ENCODE measurements around the gene TMEM116.

The TMEM116 gene

GRCh38 chr12:111978545-111978944 lies 34.4 kb downstream of the TMEM116 start:
- POLR2A ChIA-PET, result no interaction called here
- CTCF ChIA-PET, result no interaction called here
- no peak for DNase-seq (ENCODE audit: extremely low spot score)
- TF ChIP-seq SP1 (IDR thresholded peaks at IDR 0.05) (no peak), PKNOX1 (IDR thresholded peaks at IDR 0.05) (no peak), HDGF (IDR thresholded peaks at IDR 0.05; ENCODE audit: borderline replicate concordance) (no peak), ZNF384 (IDR thresholded peaks at IDR 0.05) (no peak), ARNT (IDR thresholded peaks at IDR 0.05) (no peak), CTBP1 (IDR thresholded peaks at IDR 0.05; ENCODE audit: borderline replicate concordance) (no peak), FOXK2 (IDR thresholded peaks at IDR 0.05) (no peak), TARDBP (IDR thresholded peaks at IDR 0.05) (no peak), FOXM1 (IDR thresholded peaks at IDR 0.05; ENCODE audit: borderline replicate concordance) (no peak), L3MBTL2 (conservative IDR thresholded peaks at IDR 0.05) (no peak), ELF4 (IDR thresholded peaks at IDR 0.05) (no peak), LEF1 (IDR thresholded peaks at IDR 0.05; ENCODE audit: borderline replicate concordance) (no peak), BHLHE40 (IDR thresholded peaks at IDR 0.05; ENCODE audit: borderline replicate concordance) (no peak), FOXA1 (IDR thresholded peaks at IDR 0.05) (no peak), NFRKB (IDR thresholded peaks at IDR 0.05) (no peak), SUZ12 (IDR thresholded peaks at IDR 0.05) (no peak)

- no peak for DNase-seq (ENCODE audit: extremely low spot score)
- ChIA-PET CTCF (no interaction called here), POLR2A (no interaction called here)
- no peak for TF ChIP-seq FOXK2 (IDR thresholded peaks at IDR 0.05)
- no peak for TF ChIP-seq ARNT (IDR thresholded peaks at IDR 0.05)
- TF ChIP-seq FOXM1 (IDR thresholded peaks at IDR 0.05; ENCODE audit: borderline replicate concordance), result no peak
- TF ChIP-seq HDGF (IDR thresholded peaks at IDR 0.05; ENCODE audit: borderline replicate concordance), result no peak
- no peak for TF ChIP-seq LEF1 (IDR thresholded peaks at IDR 0.05; ENCODE audit: borderline replicate concordance)
- no peak for TF ChIP-seq PKNOX1 (IDR thresholded peaks at IDR 0.05)
- TF ChIP-seq SP1 (IDR thresholded peaks at IDR 0.05), result no peak
- no peak for TF ChIP-seq NFRKB (IDR thresholded peaks at IDR 0.05)
- no peak for TF ChIP-seq ELF4 (IDR thresholded peaks at IDR 0.05)
- TF ChIP-seq CTBP1 (IDR thresholded peaks at IDR 0.05; ENCODE audit: borderline replicate concordance), result no peak
- no peak for TF ChIP-seq ZNF384 (IDR thresholded peaks at IDR 0.05)
- no peak for TF ChIP-seq L3MBTL2 (conservative IDR thresholded peaks at IDR 0.05)
Observed at GRCh38 chr12:111976860-111977259, 36.1 kb downstream of the TMEM116 start.

DNA sequence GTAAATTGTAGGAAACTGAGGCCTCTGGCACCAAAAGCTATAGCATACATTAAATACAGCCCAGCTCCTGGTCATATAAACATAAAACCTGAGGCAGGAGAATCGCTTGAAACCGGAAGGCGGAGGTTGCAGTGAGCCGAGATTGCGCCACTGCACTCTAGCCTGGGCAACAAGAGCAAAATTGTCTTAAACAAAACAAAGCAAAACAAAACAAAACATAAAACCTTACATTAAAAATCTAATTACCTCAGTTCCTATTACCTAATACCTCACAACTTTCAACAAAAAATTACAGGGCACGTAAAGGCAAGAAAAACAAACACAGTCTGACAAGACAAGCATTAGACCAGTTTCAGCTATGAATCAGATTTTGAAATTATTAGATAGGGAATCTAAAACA lies 36.7 kb downstream of the TMEM116 start:
- CTCF ChIA-PET, result interaction anchor here (0.7 kb wide), 1 partner anchor 25 kb away, joined by 3 read pairs; no protein-coding TSS in a partner anchor
- no peak for TF ChIP-seq FOXA1 (IDR thresholded peaks at IDR 0.05)
- 0 out of 2 replicates have a peak, but pooled peaks have one; percentile 13 for TF ChIP-seq CTBP1 (IDR thresholded peaks at IDR 0.05; ENCODE audit: borderline replicate concordance)
- DNase-seq (ENCODE audit: extremely low spot score), result no peak
- POLR2A ChIA-PET, result no interaction called here

DNA sequence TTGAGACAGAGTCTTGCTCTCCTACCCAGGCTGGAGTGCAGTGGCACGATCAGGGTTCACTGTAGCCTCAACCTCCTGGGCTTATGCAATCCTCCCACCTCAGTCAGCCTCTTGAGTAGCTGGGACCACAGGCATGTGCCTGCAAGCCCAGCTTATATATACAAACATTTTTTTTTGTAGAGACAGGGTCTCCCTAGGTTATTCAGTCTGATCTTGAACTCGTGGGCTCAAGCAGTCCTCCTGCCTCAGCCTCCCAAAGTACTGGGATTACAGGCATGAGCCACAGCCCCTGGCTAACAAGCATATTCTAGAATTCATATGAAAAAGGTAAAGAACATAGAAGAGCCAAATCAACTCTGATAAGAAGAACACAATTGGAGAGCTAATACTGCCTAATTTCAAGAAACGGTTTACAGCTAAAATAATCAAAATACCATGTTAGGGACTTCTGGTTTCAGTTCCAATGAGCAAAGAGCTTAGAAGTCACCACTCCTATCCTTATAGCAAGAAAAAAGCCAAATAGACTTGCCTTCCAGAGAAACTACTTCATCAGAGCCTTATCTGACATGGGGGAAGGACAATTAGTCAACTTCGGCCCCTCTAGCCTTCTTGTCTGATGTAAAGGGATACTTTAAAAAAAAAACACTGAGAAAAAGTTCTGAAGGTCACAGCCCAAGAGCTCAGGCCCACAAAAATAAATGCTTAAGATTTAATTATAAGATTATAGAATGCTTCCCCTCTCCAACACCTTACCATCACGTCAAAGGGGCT lies 37.6 kb downstream of the TMEM116 start:
- POLR2A ChIA-PET, result interaction anchor here (0.9 kb wide), 1 partner anchor 39 kb away, joined by 3 read pairs; no protein-coding TSS in a partner anchor
- TF ChIP-seq CTBP1 (IDR thresholded peaks at IDR 0.05; ENCODE audit: borderline replicate concordance) (no peak), NFRKB (IDR thresholded peaks at IDR 0.05) (no peak), SUZ12 (IDR thresholded peaks at IDR 0.05) (no peak), HDGF (IDR thresholded peaks at IDR 0.05; ENCODE audit: borderline replicate concordance) (no peak), ZNF384 (IDR thresholded peaks at IDR 0.05) (no peak), BHLHE40 (IDR thresholded peaks at IDR 0.05; ENCODE audit: borderline replicate concordance) (no peak), ELF4 (IDR thresholded peaks at IDR 0.05) (no peak), TARDBP (IDR thresholded peaks at IDR 0.05) (no peak), FOXA1 (IDR thresholded peaks at IDR 0.05) (no peak), SP1 (IDR thresholded peaks at IDR 0.05) (no peak), LEF1 (IDR thresholded peaks at IDR 0.05; ENCODE audit: borderline replicate concordance) (no peak), FOXK2 (IDR thresholded peaks at IDR 0.05) (no peak), L3MBTL2 (conservative IDR thresholded peaks at IDR 0.05) (no peak), FOXM1 (IDR thresholded peaks at IDR 0.05; ENCODE audit: borderline replicate concordance) (no peak), ARNT (IDR thresholded peaks at IDR 0.05) (no peak), PKNOX1 (IDR thresholded peaks at IDR 0.05) (no peak)
- no peak for DNase-seq (ENCODE audit: extremely low spot score)
- CTCF ChIA-PET, result interaction anchor here (0.6 kb wide), 1 partner anchor 38 kb away, joined by 3 read pairs; the partner anchor contains the start of genes ERP29 and TMEM116

DNA sequence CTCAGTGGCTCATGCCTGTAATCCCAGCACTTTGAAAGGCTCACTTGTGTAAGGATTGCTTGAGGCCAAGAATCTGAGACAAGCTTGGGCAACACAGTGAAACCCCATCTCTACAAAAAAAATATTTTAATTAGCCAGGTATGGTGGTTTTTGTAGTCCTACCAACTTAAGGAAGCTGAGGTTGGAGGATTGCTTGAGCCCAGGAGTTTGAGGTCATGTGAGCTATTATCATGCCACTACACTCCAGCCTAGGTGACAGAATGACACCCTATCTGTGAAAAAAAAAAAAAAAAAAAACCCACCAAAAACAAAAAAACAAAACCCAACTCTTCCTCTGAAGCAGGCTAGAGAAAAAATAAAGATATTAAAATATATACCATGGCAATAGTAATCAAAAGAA lies 41.2 kb downstream of the TMEM116 start:
- ChIA-PET POLR2A (no interaction called here), CTCF (no interaction called here)
- no peak for DNase-seq (ENCODE audit: extremely low spot score)
- TF ChIP-seq SP1 (IDR thresholded peaks at IDR 0.05) (no peak), FOXK2 (IDR thresholded peaks at IDR 0.05) (no peak), LEF1 (IDR thresholded peaks at IDR 0.05; ENCODE audit: borderline replicate concordance) (no peak), HDGF (IDR thresholded peaks at IDR 0.05; ENCODE audit: borderline replicate concordance) (no peak), TARDBP (IDR thresholded peaks at IDR 0.05) (no peak), ELF4 (IDR thresholded peaks at IDR 0.05) (no peak), ARNT (IDR thresholded peaks at IDR 0.05) (no peak), ZNF384 (IDR thresholded peaks at IDR 0.05) (no peak), FOXM1 (IDR thresholded peaks at IDR 0.05; ENCODE audit: borderline replicate concordance) (no peak), L3MBTL2 (conservative IDR thresholded peaks at IDR 0.05) (no peak), PKNOX1 (IDR thresholded peaks at IDR 0.05) (no peak), CTBP1 (IDR thresholded peaks at IDR 0.05; ENCODE audit: borderline replicate concordance) (no peak)
